H54 (cell line): Measurements from ENCODE around the gene CNFN.

Experiments
- DNase-seq: peaks from one replicate; pipeline ENCODE4 v3.0.0; 2011; ENCODE audit warnings: low spot score, mixed read lengths; ENCODE audit not compliant: insufficient read length
- FAIRE-seq: peaks from 3 replicates; lab custom pipeline; 2011; peaks lifted over from hg19 to GRCh38; lab: Jason Lieb, UNC
- POLR2A ChIP-seq: IDR thresholded peaks from 2 replicates; pipeline ENCODE4 v1.6.1; 2011; ENCODE audit warnings: low read depth, mild to moderate bottlenecking, low read length

Gene CNFN

DNA sequence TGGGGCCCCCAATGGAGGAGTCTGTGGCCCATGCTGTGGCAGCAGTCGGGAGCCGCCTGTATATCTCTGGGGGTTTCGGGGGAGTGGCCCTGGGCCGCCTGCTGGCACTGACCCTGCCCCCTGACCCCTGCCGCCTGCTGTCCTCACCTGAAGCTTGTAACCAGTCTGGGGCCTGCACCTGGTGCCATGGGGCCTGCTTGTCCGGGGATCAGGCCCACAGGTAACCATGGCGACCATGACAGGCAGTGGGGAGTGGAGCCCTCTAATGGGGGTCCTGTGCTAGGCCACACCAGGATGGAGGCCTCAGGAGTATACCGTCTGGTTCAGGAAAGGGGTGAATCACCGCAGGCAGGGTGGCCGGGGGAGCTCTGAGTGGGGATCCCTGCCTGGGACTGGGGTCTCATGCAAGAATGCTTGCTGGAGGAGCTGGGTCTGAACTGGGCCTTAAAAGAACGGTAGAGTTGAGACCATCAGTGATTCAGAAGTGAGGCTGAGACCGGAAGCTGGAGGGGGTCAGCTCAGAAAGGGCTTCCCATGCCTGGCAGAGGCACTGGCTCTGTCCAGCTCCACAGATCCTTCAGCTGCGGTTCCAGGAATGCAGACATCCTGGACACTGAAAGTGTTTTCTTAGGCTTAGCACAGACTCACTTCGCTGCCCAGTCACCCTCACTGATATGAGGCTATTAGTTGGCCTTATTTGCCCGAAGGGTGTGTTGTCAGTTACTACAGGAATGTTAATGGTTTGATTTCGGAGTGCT lies 29.1 kb downstream of the CNFN start:
- DNase-seq (no peak), FAIRE-seq (no peak)
- no peak for TF ChIP-seq POLR2A

DNA sequence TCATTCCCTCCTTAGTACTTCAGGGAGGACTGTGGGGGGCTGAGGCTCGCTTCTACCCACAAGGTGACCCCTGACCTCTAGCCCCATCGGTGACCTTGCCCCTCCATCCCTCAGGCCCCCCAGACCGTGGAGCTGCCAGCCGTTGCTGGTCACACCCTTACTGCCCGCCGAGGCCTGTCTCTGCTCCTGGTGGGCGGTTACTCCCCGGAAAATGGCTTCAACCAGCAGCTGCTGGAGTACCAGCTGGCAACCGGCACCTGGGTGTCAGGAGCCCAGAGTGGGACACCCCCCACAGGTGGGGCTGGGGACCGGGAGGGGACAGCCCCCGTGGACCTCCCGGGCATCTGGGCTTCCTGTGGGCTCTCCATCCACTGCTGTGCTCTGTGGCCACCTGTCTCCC lies 32.8 kb downstream of the CNFN start:
- FAIRE-seq (no peak), DNase-seq (no peak)
- TF ChIP-seq POLR2A = no peak

DNA sequence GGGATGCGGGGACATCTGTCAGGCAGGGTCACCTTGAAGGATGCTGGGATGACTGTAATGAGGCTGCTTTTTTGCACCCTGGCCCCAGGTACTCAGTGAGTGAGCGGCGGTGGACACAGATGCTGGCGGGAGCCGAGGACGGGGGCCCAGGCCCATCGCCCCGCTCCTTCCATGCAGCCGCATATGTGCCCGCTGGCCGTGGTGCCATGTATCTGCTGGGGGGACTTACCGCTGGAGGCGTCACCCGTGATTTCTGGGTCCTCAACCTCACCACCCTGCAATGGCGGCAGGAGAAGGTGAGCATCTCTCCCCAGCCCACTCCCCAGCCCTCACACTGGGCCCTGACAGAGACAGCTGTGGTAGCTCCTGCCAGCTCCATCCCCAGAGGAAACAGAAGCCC lies 33.4 kb downstream of the CNFN start:
- DNase-seq (no peak), FAIRE-seq (no peak)
- no peak for TF ChIP-seq POLR2A

DNA sequence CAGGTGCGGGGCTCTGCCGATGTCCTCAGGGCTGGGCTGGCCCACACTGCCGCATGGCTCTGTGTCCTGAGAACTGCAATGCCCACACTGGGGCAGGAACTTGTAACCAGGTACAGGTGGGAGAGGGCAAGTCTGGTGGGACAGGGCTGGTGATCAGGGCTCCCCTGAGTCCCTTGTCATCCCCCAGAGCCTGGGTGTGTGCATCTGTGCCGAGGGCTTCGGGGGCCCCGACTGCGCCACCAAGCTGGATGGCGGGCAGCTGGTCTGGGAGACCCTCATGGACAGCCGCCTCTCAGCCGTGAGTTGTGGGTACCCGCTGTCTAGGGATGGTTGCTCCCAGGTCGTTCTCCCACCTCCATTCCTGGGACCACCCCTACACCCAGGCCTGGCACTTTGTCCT lies 34.2 kb downstream of the CNFN start:
- FAIRE-seq (no peak), DNase-seq (no peak)
- TF ChIP-seq POLR2A = no peak

DNA sequence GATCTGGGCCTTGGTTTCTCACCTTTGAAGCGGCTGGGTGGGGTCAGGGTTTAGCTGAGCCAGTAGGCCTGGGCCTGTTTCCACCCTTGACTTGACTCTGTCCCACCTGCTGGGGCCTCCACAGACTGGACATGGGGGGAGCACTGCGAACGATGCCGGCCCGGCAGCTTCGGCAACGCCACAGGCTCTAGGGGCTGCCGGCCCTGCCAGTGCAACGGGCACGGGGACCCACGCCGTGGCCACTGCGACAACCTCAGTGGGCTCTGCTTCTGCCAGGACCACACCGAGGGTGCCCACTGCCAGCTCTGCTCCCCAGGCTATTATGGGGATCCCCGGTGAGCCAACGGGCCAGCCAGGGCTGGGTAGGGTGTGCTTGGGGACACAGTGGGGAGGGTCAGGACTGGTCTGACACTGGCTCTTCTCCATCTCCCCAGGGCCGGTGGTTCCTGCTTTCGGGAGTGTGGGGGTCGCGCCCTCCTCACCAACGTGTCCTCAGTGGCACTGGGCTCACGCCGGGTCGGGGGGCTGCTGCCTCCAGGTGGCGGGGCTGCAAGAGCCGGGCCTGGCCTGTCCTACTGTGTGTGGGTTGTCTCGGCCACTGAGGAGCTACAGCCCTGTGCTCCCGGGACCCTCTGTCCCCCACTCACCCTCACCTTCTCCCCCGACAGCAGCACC lies 36.6 kb downstream of the CNFN start:
- no peak for FAIRE-seq
- no peak for TF ChIP-seq POLR2A
- no peak for DNase-seq

DNA sequence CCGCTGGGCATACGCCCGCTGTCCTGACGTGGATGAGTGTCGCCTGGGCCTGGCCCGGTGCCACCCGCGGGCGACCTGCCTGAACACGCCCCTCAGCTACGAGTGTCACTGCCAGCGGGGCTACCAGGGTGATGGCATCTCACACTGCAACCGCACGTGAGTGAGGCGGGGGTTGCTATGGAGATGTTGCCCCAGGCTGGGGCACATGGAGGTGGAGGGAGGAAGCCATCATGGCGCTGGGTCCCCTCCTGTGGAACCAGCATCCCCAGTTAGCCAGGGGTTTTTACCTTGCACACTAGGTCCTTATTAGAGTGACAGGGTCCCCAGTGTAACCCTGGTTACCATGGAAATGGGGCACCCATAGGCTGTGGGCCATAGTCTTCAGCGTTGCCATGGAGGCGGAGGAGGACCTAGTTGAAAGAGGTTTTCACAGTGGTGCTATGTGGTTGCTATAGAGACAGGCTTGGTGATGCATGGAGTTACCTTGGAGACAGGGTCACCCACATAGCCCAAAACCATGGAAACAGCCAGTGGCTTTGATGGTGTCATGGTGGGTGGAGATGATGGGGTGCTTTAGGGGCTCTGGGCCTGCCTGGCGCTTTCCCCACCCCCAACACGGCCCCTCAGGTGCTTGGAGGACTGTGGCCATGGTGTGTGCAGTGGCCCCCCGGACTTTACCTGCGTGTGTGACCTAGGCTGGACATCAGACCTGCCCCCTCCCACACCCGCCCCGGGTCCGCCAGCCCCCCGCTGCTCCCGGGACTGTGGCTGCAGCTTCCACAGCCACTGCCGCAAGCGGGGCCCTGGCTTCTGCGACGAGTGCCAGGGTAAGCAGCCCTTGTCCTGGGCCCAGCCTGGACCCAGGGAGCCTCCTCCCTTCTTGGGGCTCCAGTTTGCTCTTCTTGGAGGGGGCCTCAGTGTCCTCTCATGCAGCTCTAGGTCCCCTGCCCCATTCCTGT lies 37.5 kb downstream of the CNFN start:
- DNase-seq (no peak), FAIRE-seq (no peak)
- TF ChIP-seq POLR2A = no peak

DNA sequence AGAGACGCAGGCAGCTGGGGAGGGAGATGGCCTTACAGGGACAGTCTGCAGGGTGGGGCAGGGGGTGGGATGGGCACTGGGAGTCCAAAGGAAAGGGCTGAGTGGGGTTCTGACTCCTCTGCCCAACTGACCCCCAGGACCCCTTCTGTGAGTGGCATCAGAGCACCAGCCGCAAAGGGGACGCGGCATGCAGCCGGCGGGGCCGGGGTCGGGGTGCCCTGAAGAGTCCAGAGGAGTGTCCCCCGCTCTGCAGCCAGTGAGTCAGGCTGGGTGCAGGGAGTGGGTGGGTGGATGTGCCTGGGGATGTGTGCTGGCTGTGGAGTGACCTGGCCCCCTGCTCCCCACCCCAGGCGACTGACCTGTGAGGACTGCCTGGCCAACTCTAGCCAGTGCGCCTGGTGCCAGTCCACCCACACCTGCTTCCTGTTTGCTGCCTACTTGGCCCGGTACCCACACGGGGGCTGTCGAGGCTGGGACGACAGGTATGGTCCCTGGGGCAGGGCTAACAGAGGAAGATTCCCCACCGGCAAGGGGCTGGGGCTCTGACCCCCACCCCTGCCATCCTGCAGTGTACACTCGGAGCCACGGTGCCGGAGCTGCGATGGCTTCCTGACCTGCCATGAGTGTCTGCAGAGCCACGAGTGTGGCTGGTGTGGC lies 38.9 kb downstream of the CNFN start:
- FAIRE-seq (no peak), DNase-seq (no peak)
- TF ChIP-seq POLR2A = no peak

DNA sequence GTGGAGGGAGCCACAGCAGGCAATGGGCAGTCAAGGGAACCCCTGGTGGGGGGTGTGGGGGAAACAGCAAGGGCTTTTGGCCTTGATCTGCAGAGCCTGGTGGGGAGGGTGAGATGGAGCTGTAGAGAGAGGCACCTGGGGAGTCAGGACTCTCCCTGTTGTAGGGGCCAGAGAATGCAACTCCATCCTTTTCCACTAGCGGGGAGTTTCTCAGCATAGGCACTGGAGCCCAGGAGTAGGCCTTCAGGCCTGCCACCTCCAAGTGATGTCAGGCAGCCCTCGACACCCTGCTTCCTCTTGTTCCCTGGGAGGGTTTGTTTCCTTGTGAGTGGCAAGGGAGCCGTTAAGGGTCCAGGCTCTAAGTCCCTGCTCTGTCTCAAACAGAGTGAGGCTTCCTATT lies 39.7 kb downstream of the CNFN start:
- DNase-seq (no peak), FAIRE-seq (no peak)
- TF ChIP-seq POLR2A = no peak

DNA sequence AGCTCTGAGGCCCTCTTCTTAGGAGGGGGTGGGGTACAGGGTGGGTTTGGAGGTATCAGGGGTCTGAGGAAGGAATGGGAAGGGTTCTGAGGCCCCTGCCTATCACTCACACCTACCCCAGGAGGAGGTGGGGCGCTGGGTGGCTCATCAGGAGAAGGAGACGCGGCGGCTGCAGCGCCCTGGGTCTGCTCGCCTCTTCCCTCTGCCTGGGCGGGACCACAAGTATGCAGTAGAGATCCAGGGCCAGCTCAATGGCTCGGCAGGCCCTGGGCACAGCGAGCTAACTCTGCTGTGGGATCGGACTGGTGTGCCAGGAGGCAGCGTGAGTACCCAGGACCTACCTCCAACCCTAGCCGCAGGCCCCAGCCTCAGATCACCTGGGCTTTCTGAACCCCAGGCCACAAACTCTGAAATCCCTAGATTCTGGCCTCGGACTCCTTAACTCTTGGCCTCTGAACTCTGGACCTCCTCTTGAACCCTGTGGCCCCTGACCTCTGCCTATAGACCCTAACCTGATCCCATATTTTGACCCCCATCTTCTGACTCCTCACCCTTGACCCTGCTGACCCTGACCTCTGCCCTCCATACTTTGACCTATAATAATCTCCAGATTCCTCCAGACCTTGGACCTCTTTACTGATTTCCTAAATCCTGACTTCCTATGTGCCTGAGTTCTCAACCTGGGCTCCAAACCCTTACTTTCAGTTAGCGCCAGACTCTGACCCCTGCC lies 40.6 kb downstream of the CNFN start:
- FAIRE-seq (no peak), DNase-seq (no peak)
- no peak for TF ChIP-seq POLR2A

DNA sequence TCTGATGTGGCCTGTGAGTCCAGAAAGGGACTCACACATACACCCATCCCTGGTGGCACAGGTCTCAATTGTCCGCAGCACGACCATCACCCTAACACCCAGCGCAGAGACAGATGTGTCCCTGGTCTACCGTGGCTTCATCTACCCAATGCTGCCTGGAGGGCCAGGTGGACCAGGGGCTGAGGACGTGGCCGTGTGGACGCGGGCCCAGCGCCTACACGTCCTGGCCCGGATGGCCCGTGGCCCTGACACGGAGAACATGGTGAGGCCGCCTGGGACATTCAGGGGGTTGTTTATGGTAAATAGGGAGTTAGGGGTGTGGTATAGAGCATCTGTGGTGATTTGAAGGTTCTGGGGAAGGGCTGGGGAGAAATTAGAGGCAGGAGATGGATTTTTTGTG lies 41.9 kb downstream of the CNFN start:
- FAIRE-seq (no peak), DNase-seq (no peak)
- TF ChIP-seq POLR2A = no peak

DNA sequence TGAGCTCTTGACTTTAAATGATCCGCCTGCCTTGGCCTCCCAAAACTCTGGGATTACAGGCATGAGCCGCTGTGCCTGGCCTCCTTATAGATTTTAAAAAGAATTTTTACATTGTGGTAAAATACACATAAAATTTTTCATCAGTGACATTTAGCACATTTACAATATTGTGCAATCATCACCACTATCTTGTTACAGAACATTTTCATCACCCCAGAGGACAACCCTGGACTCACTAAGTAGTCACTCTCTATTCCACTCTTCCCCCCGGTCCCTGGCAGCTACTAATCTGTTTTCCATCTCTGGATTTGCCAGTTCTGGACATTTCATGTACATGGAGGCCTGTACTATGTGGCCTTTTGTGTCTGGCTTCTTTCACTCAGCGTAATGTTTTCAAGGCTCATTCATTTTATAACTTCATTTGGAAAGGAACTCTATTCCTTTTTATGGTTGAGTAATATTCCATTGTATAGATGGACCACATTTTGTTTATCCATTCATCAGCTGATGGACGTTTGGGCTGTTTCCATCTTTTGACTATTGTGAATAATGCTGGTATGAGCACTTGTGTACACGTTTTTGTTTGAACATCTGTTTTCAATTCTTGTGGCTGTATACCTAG lies 44.8 kb downstream of the CNFN start:
- FAIRE-seq (no peak), DNase-seq (no peak)
- no peak for TF ChIP-seq POLR2A

DNA sequence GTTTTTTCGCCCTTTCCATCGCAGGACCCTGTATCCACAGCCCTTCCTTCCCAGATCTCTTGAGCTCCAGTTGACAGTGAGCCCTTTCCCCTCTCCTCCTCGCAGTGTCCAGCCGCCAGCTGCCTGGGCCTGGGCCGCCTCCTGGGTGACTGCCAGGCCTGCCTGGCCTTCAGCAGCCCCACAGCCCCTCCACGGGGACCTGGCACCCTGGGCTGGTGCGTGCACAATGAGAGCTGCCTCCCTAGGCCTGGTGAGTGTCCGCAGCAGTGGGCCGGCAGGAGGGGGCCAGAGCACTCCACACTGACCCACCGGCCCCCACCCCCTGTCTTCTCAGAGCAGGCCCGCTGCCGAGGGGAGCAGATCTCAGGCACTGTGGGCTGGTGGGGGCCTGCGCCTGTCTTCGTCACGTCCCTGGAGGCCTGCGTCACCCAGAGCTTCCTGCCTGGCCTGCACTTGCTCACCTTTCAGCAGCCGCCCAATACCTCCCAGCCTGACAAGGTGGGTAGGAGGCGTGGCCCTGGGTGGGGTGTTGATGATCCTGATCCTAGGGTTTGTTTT lies 45.7 kb downstream of the CNFN start:
- DNase-seq (no peak), FAIRE-seq (no peak)
- no peak for TF ChIP-seq POLR2A
